ENCODE measurements around the gene CDX1. TPM values are rescaled to one million over a fixed set of nuclear protein-coding genes. Genes with fewer than 3 reads are reported as not detected.

Gene CDX1
- total RNA-seq, 1 experiment from 2014 or later, result 0.22 TPM

- no peak overlapping the region for H3K4ac ChIP-seq (ENCODE audit: low read depth, low read length)
- H2BK5ac ChIP-seq (ENCODE audit: insufficient read length, low read length), result no peak overlapping the region
- H2AFZ ChIP-seq (ENCODE audit: low read length), result no peak overlapping the region
- peaks cover 36% of the 10 kb centered on the region for H3K27me3 Mint-ChIP-seq (ENCODE audit: low read depth)
- no peaks in the 10 kb centered on the region for H3K23me2 ChIP-seq (ENCODE audit: insufficient read length, low read depth, low read length, poor library complexity, severe bottlenecking)
- no peaks in the 10 kb centered on the region for H3K79me1 ChIP-seq (ENCODE audit: insufficient read depth, low read depth, low read length, poor library complexity, severe bottlenecking)
- H3T11ph ChIP-seq (ENCODE audit: low read length), result no peak overlapping the region
- H4K5ac ChIP-seq (ENCODE audit: insufficient read length, low read depth, low read length), result no peak overlapping the region
- H3K27ac ChIP-seq (ENCODE audit: insufficient read length, low read depth, low read length), result no peak overlapping the region
- DNase-seq, result no peak
- H3K56ac ChIP-seq (ENCODE audit: insufficient read length, low read depth, low read length), result no peak overlapping the region
- no peaks in the 10 kb centered on the region for H4K20me1 ChIP-seq (ENCODE audit: control insufficient read depth, insufficient read depth, insufficient read length)
- no peak overlapping the region for H4K91ac ChIP-seq (ENCODE audit: insufficient read length, low read depth, low read length)
- no peak overlapping the region for H3K9ac ChIP-seq (ENCODE audit: extremely low read depth, insufficient read length, low read length)
- TF ChIP-seq CTCF (conservative IDR thresholded peaks at IDR 0.05), result no peak
- 0 out of 2 replicates have a peak, but pooled peaks cover 1% of the 10 kb centered on the region for H3K27me3 ChIP-seq (ENCODE audit: insufficient read depth, low read length)
- no peak overlapping the region for H2BK120ac ChIP-seq (ENCODE audit: low read depth, low read length, poor library complexity, severe bottlenecking)
- H3K9me3 Mint-ChIP-seq, result no peaks in the 10 kb centered on the region
- H2BK15ac ChIP-seq (ENCODE audit: low read depth, low read length), result no peak overlapping the region
- H3K27ac Mint-ChIP-seq, result no peak overlapping the region
- H2BK20ac ChIP-seq (ENCODE audit: low read depth, low read length, poor library complexity, severe bottlenecking), result no peak overlapping the region
- no peak overlapping the region for H4K8ac ChIP-seq (replicated peaks; ENCODE audit: insufficient read length, low read depth, low read length)
- H3K36me3 Mint-ChIP-seq (ENCODE audit: insufficient read depth in 1 of 3, low read depth in 3 of 3), result no peaks in the 10 kb centered on the region; a peak in 1 of 7 replicates
- no CpG with 5 or more reads among the region's 5 CpGs for WGBS (ENCODE audit: extremely low coverage, insufficient read length, low lambda C conversion rate)
- no peak overlapping the region for H2AK5ac ChIP-seq (ENCODE audit: insufficient read length, low read length)
- H3K18ac ChIP-seq (ENCODE audit: insufficient read length, low read depth, low read length), result no peak overlapping the region
- no peak overlapping the region for H3K4me3 Mint-ChIP-seq
- H3K79me2 ChIP-seq (ENCODE audit: insufficient read depth, low read length), result no peaks in the 10 kb centered on the region
- H3K9me3 ChIP-seq (ENCODE audit: control insufficient read depth, low read depth, low read length), result no peaks in the 10 kb centered on the region
- H3K4me2 ChIP-seq (ENCODE audit: insufficient read depth, insufficient read length, low read length), result no peak overlapping the region
- H3K4me1 ChIP-seq (ENCODE audit: insufficient read depth, low read length), result no peaks in the 10 kb centered on the region; the same call in 1 of the 2 replicates
- H3K4me1 Mint-ChIP-seq, result peaks cover 5 to 9% of the 10 kb centered on the region in 2 experiments; a peak in 2 of 4 replicates
- H3K14ac ChIP-seq (ENCODE audit: insufficient read depth, low read length), result no peak overlapping the region
- H3K23ac ChIP-seq (ENCODE audit: insufficient read length, low read depth, low read length), result no peak overlapping the region
- H2BK12ac ChIP-seq (ENCODE audit: insufficient read length, low read depth, low read length), result no peak overlapping the region
Measured at GRCh38 chr5:150218693-150219035, 52.1 kb downstream of the CDX1 start.

Data from H9 (cell line).